DOHH2 (cell line): ENCODE data around the gene WDR59.

ENCODE experiments used
- H3F3A ChIP-seq: fragments of 200-600 bp; sonication (generic), shearing (Covaris generic); 2 replicates; pipeline ENCODE4 v1.6.0; 2016; ENCODE audit warnings: antibody characterized with exemption, mild to moderate bottlenecking; ENCODE audit not compliant: control insufficient read depth, insufficient read depth
- H3K27ac ChIP-seq: fragments of 200-600 bp; sonication (generic); 2 replicates; pipeline ENCODE4 v1.5.1; 2014; ENCODE audit warnings: low read depth, mild to moderate bottlenecking, low read length, moderate library complexity
- H3K27me3 ChIP-seq: fragments of 200-600 bp; sonication (generic); 2 replicates; pipeline ENCODE4 v1.6.1; 2014; ENCODE audit warnings: mild to moderate bottlenecking, low read length, mixed read lengths; ENCODE audit not compliant: control insufficient read depth
- H3K36me3 ChIP-seq: fragments of 200-600 bp; sonication (generic); 2 replicates; pipeline ENCODE4 v1.6.1; 2014; ENCODE audit warnings: mild to moderate bottlenecking, low read length, moderate library complexity, mixed read lengths; ENCODE audit not compliant: control insufficient read depth
- H3K4me1 ChIP-seq: fragments of 200-600 bp; sonication (generic); 2 replicates; pipeline ENCODE4 v1.6.1; 2014; ENCODE audit warnings: mild to moderate bottlenecking, low read length, mixed read lengths; ENCODE audit not compliant: control insufficient read depth
- H3K4me2 ChIP-seq: fragments of 200-600 bp; sonication (generic); 2 replicates; pipeline ENCODE4 v1.6.0; 2014; ENCODE audit warnings: mild to moderate bottlenecking, low read length, moderate library complexity
- H3K4me3 ChIP-seq: fragments of 200-600 bp; sonication (generic); 2 replicates; pipeline ENCODE4 v1.5.1; 2014; ENCODE audit warnings: mild to moderate bottlenecking, low read length, mixed read lengths
- H3K79me2 ChIP-seq: fragments of 200-600 bp; sonication (generic); 2 replicates; pipeline ENCODE4 v1.6.1; 2014; ENCODE audit warnings: mild to moderate bottlenecking, low read length, mixed read lengths; ENCODE audit not compliant: control insufficient read depth
- H3K9me2 ChIP-seq: fragments of 200-600 bp; sonication (generic); replicated peaks from 2 replicates; pipeline ENCODE4 v1.6.1; 2014; ENCODE audit warnings: mild to moderate bottlenecking, low read length, mixed read lengths; ENCODE audit not compliant: control insufficient read depth
- H3K9me3 ChIP-seq: fragments of 200-600 bp; sonication (generic); 2 replicates; pipeline ENCODE4 v1.6.1; 2014; ENCODE audit warnings: antibody characterized with exemption, low read length, mixed read lengths; ENCODE audit not compliant: control insufficient read depth, insufficient read depth
- H4K20me1 ChIP-seq: fragments of 200-600 bp; sonication (generic); 2 replicates; pipeline ENCODE4 v1.6.0; 2014; ENCODE audit warnings: low read depth, mild to moderate bottlenecking, antibody characterized with exemption, low read length, moderate library complexity; ENCODE audit not compliant: control insufficient read depth, insufficient read depth
- EZH2phosphoT487 ChIP-seq: fragments of 200-600 bp; sonication (generic); IDR thresholded peaks from 2 replicates; pipeline ENCODE4 v1.6.1; 2017; ENCODE audit warnings: borderline replicate concordance, mild to moderate bottlenecking, antibody characterized with exemption, low read length, moderate library complexity, mixed read lengths
- TF ChIP-seq, protein P1 (sequence below): fragments of 200-600 bp; sonication (generic); IDR thresholded peaks from one replicate; pipeline ENCODE4 v1.5.1; 2014; ENCODE audit warnings: antibody characterized with exemption, mild to moderate bottlenecking, low read depth, low read length; ENCODE audit not compliant: poor library complexity, severe bottlenecking

WDR59 gene

GRCh38 chr16:74931445-74931844 is 53.5 kb downstream of the WDR59 start:
- H3K79me2 ChIP-seq = no peaks in the 10 kb centered on the region

GRCh38 chr16:74929636-74930035 is 55.3 kb downstream of the WDR59 start:
- H3K4me1 ChIP-seq = no peaks in the 10 kb centered on the region
- TF ChIP-seq, protein P1, sequence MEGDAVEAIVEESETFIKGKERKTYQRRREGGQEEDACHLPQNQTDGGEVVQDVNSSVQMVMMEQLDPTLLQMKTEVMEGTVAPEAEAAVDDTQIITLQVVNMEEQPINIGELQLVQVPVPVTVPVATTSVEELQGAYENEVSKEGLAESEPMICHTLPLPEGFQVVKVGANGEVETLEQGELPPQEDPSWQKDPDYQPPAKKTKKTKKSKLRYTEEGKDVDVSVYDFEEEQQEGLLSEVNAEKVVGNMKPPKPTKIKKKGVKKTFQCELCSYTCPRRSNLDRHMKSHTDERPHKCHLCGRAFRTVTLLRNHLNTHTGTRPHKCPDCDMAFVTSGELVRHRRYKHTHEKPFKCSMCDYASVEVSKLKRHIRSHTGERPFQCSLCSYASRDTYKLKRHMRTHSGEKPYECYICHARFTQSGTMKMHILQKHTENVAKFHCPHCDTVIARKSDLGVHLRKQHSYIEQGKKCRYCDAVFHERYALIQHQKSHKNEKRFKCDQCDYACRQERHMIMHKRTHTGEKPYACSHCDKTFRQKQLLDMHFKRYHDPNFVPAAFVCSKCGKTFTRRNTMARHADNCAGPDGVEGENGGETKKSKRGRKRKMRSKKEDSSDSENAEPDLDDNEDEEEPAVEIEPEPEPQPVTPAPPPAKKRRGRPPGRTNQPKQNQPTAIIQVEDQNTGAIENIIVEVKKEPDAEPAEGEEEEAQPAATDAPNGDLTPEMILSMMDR = no peak
- H3K36me3 ChIP-seq = peaks cover 6% of the 10 kb centered on the region

More at GRCh38 chr16:74931445-74931844, 53.5 kb downstream of the WDR59 start:
- no peak overlapping the region for H3K4me2 ChIP-seq
- no peaks in the 10 kb centered on the region for H3K27me3 ChIP-seq
- no peak overlapping the region for H3K4me3 ChIP-seq
- peaks cover 6% of the 10 kb centered on the region for H3K36me3 ChIP-seq
- no peak overlapping the region for H3K27ac ChIP-seq
- no peaks in the 10 kb centered on the region for H3K4me1 ChIP-seq
- H3K9me2 ChIP-seq = no peaks in the 10 kb centered on the region
- no peaks in the 10 kb centered on the region for H3K9me3 ChIP-seq
- no peaks in the 10 kb centered on the region for H3F3A ChIP-seq
- no peaks in the 10 kb centered on the region for H4K20me1 ChIP-seq
- TF ChIP-seq, protein P1 = no peak
- TF ChIP-seq EZH2phosphoT487 = no peak

GRCh38 chr16:74926805-74927204 is 58.1 kb downstream of the WDR59 start:
- H3K36me3 ChIP-seq = peaks cover 8% of the 10 kb centered on the region
- TF ChIP-seq, protein P1 = no peak
- no peak for TF ChIP-seq EZH2phosphoT487
- no peaks in the 10 kb centered on the region for H3K9me2 ChIP-seq

More at GRCh38 chr16:74929636-74930035, 55.3 kb downstream of the WDR59 start:
- Histone ChIP-seq H3K9me2 (no peaks in the 10 kb centered on the region), H3K79me2 (no peaks in the 10 kb centered on the region), H3K4me2 (no peak overlapping the region), H3K9me3 (no peaks in the 10 kb centered on the region), H3F3A (no peaks in the 10 kb centered on the region), H4K20me1 (no peaks in the 10 kb centered on the region), H3K27me3 (no peaks in the 10 kb centered on the region), H3K27ac (no peak overlapping the region), H3K4me3 (no peak overlapping the region)

More at GRCh38 chr16:74926805-74927204, 58.1 kb downstream of the WDR59 start:
- Histone ChIP-seq H3F3A (no peaks in the 10 kb centered on the region), H3K4me3 (no peak overlapping the region), H3K79me2 (no peaks in the 10 kb centered on the region), H3K27ac (no peak overlapping the region), H3K4me2 (no peak overlapping the region), H3K27me3 (no peaks in the 10 kb centered on the region), H3K9me3 (no peaks in the 10 kb centered on the region), H3K4me1 (no peaks in the 10 kb centered on the region), H4K20me1 (no peaks in the 10 kb centered on the region)
